Right lung (tissue), 10 donors: ENCODE measurements around the gene PAQR4. TPM values are rescaled to one million over a fixed set of nuclear protein-coding genes. Genes with fewer than 3 reads are reported as not detected.
"Not testable (repeated sequence)": the region's sequence is repeated elsewhere in the genome, so short reads cannot be mapped to it uniquely, and the experiment has no call there.

ENCODE experiments used
- DNase-seq, 2 donors: peaks; one replicate each; pipeline ENCODE4 v3.0.0-alpha.2; 2013
- long read RNA-seq, 8 donors: transcript quantifications; one replicate each; lab custom pipeline, GENCODE V29; 2026
- polyA plus RNA-seq, 5 donors: library from polyadenylated mRNA; unstranded; fragments of 120-200 nt; gene quantifications; one replicate each; pipeline versions ENCODE4 v1.2.1 to v1.2.3, GENCODE V29; 2013; ENCODE audit warnings: inconsistent platforms in 1 of 5, low replicate concordance in 1 of 5; ENCODE audit not compliant: insufficient read length in 5 of 5, insufficient read depth in 1 of 5

The PAQR4 gene
- polyA plus RNA-seq, result 10 to 100 TPM; 12.0 to 18.5 (median 13.2) TPM
- long read RNA-seq, donor 1, transcript PAQR4-204 (2 exons, 869 nt), result minor isoform, 5 of 17 reads
- long read RNA-seq, donor 1, transcript PAQR4-202 (3 exons, 2,793 nt), result major isoform, 11 of 17 reads
- long read RNA-seq, donor 1, partial matches to known transcripts, result 0 of 17 reads
- long read RNA-seq, donor 1, other reads (novel, unspliced or antisense), result 0 of 17 reads
- long read RNA-seq, donor 2, partial matches to known transcripts, result 0 of 3 reads
- long read RNA-seq, donor 2, other reads (novel, unspliced or antisense), result 0 of 3 reads
- long read RNA-seq, donor 3, partial matches to known transcripts, result 0 of 4 reads
- long read RNA-seq, donor 3, other reads (novel, unspliced or antisense), result 0 of 4 reads
- long read RNA-seq, donor 4, partial matches to known transcripts, result 0 of 6 reads
- long read RNA-seq, donor 4, other reads (novel, unspliced or antisense), result 0 of 6 reads
- long read RNA-seq, donor 5, transcript PAQR4-202 (3 exons, 2,793 nt), result major isoform, 6 of 8 reads
- long read RNA-seq, donor 5, partial matches to known transcripts, result 0 of 8 reads
- long read RNA-seq, donor 5, other reads (novel, unspliced or antisense), result 0 of 8 reads
- long read RNA-seq, donor 6, partial matches to known transcripts, result 0 of 5 reads
- long read RNA-seq, donor 6, other reads (novel, unspliced or antisense), result 0 of 5 reads
- long read RNA-seq, donor 7, partial matches to known transcripts, result 0 of 5 reads
- long read RNA-seq, donor 7, other reads (novel, unspliced or antisense), result 0 of 5 reads
- long read RNA-seq, donor 8, partial matches to known transcripts, result 0 of 2 reads
- long read RNA-seq, donor 8, other reads (novel, unspliced or antisense), result 0 of 2 reads

DNA sequence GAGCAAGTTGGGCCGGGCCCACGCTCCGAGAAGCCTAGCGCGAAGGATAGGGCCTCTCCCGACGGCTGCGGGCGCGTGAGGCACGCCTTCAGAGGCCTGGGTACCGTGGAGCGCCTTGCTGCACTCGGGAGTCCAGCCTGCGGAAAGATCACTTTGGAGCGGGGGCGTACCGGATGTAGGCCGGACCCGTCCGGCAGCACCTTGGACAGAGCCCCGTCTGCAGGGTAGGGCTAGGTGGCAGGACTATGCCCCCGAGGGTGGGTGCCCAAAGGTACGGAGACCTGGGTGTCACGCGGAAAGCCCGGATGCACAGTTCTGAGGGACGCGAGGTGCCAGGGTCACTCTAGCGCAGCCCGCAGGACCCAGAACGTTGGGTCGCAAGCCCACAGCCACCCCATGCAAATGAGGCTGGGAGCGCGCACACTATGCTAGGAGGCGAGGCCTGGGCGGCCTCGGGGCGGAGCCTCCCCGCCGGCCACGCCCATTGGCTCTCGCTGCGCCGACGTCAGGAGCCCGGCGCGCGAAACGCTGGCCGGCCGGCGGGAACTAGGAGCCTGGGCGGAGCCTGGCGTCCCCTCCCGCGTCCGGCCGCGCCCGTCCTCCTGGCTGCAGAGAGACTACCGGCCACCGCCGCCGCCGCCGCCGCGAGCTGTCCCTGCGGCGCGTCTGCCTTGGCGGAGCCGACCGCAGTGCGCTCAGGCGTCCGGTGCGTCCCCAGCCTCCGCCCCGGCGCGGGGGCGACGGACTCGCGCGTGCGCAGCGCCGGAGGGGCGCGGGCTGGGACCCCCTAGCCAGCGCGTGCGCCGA is at the start of gene PAQR4:
PAQR4 (plus strand) TSS at position 611 of the 807 bp plus-strand sequence. CDS start 327 bp downstream, outside the sequence.
- peak; percentile 89 to 90 for DNase-seq

DNA sequence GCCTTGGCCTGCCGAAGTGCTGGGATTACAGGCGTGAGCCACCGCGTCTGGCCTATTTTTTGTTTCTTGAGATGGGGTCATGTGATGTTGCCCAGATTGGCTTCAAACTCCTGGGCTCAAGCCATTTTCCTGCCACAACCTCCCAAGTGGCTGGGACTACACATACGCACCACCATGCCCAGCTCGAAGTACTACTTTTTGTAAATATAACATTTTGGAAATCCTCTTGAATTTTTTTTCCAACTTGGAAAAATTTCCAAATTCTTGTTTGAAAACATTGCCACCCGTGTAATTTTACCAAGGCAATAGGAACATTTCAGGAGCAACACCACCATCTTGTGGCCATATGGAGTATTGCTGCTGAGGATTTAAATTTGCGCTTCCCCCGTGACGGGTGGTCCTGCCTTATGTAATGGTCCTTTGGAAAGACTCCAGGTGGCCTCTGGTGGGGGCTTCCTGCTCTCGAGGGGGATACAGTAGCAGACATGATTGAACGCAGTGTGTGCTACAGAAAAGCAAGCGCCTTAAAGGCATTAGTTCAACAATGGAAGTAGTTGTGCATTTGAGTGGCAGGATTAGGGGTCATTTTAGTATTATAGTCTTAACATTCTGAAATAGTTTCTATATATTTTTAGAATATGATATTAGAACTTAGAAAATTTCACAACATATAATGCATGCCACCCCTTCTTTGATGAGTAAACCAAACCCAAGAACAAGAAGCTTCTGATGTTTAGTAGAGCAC is 49.5 kb upstream of the PAQR4 start:
- DNase-seq, result peak; percentile 67 to 78

DNA sequence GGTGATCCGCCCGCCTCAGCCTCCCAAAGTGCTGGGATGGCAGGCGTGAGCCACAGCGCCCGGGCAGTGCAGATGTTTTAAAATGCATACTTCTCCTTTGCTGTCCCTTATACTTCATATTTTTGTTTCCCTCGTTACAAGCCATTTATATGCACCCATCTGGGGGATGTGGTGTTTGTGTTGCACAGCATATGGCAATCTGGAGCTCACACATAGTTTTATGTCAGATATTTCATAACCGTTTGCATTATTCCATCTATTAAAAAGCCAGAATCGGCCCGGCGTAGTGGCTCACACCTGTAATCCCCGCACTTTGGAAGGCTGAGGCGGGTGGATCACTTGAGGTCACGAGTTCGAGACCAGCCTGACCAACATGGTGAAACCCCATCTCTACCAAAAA is 45.7 kb upstream of the PAQR4 start:
- peak in 1 of 2 donors; percentile 41 for DNase-seq

DNA sequence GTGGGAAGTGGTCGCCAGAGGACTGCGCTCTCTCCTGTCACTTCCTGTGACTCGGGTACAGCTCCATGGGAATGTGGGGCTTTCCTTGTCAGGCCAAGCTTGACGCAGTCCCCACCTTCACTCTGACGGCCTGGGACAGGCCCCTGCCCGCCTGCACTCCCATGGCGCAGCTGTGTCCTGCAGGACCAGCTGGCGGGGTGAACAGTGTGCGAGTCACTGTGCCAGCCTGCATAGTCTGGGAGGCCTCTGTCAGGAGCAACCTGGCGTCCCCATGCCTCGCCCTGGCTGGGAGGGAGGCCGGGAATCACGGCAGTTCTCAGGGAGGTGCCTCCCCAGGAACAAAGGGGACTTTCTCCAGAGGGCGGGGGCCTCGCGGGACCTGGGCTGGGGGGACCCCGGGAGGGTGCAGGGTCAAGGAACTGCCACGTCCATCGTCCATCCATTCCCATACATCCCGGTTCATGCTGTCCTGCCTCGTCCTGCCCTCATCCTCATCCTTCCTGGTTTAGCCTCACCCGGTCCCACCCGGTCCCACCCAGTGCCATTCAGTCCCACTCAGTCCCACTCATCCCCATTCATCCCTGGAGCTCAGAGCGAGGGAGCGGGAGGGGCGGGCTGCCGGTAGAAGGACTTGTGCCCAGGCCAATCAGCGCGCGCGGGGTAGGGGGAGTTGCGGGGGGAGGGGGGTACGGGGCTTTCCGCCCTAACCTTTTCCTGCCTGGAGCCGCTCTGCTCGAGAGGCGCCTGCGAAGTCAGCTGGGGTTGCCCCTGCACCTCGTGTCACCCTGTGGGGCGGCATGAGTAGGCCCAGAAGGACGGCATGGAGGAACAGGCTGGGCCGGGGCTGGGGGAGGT is 44.0 kb upstream of the PAQR4 start:
- no peak for DNase-seq

DNA sequence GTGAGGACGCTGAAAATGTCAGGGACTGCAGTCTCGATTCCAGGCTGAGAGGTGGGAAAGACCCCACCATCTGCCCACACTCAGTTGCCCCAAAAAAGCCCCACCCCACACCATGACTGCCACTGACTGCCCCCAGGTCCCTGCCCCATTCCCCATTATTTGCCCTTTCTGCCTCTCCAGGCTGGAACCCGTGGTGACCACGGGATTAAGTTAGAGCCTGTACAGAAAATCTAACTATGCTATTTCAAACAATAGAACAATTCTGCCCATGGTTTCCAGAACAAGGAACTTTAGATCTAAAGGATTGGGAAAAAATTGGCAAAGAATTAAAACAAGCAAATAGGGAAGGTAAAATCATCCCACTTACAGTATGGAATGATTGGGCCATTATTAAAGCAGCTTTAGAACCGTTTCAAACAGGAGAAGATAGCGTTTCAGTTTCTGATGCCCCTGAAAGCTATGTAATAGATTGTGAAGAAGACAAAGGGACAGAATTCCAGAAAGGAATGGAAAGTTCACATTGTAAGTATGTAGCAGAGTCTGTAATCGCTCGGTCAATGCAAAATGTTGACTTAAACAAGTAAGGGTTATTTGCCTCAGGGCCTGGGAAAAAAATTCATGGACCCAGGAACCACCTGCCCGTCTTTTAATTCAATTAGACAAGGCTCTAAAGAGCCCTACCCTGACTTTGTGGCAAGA is 43.0 kb upstream of the PAQR4 start:
- DNase-seq, result no peak

DNA sequence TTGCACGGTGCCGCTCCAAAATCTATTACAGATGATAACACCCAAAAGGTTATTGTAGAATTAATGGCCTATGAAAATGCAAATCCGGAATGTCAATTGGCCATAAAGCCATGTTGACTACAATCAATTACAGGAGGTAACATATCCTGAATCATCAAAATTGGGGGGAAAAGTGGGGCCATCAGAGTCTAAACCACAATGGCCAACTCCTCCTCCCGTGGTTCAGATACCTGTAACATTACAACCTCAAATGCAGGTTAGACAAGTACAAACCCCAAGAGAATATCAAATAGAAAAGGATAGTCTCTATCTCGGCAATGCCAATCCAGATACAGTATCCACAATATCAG is 42.5 kb upstream of the PAQR4 start:
- DNase-seq, result no peak

DNA sequence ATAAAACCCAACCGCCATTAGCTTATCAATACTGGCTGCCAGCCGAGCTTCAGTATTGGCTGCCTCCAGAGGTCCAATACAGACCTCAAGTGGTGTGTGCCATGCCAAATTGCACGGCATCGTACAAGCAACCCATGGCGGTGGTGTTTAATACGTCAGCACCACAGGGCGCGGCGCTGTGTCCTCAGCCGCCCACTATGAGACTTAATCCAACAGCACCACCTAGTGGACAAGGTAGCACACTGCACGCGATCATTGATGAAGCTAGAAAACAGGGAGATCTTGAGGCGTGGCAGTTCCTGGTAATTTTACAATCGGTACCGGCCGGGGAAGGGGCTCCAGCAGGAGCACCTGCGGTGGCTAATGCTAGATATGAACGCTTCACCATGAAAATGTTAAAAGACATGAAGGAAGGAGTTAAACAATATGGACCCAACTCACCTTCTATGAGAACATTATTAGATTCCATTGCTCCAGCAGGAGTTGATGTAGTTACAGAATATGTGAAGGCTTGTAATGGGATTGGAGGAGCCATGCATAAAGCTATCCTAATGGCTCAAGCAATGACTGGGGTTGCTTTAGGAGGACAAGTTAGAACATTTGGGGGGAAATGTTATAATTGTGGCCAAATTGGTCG is 42.0 kb upstream of the PAQR4 start:
- DNase-seq, result peak; percentile 72 to 76

DNA sequence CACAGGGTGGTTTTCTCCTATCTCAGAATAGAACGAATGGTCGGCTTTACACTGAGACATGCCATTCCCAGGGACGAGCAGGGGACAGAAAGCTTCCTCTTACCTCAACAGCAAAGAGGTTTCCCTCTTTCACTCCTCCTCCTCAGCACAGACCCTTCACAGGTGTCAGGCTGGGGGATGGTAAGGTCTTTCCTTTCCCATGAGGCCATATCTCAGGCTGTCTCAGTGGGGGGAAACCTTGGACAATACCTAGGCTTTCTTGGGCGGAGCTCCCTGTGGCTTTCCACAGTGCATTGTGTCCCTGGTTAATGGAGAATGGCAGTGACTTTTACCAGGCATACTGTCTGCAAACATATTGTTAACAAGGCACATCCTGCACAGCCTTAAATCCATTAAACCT is 41.0 kb upstream of the PAQR4 start:
- not testable (repeated sequence) for DNase-seq

DNA sequence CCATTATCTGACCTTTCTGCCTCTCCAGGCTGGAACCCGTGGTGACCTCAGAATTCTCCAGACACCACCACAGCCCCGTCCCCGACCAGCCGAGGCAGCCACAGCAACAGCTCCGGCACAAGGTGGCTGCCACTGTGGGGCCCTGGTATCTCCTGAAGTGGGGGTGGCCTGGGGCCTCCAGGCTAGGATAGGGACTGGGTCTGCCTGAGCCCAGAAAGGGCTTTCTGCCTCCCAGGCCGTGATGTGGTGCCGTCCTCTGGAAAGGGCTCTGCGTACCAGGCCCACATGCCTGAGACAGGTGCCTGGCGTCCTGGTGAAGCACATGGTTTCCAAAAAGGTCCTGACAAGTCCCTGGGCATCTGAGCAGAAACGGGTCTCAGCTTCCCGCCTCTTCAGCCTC is 40.4 kb upstream of the PAQR4 start:
- no peak for DNase-seq

DNA sequence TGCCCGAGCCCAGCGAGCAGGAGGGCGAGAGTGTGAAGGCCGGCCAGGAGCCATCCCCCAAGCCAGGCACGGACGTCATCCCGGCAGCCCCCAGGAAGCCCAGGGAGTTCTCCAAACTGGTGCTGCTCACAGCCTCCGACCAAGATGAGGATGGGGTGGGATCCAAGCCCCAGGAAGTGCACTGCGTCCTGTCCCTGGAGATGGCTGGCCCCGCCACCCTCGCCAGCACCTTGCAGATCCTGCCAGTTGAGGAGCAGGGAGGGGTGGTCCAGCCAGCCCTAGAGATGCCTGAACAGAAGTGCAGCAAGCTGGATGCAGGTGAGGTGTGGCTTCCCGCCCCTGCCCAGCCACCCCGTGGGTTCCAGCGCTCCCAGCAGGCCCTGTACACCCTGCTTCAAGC is 39.5 kb upstream of the PAQR4 start:
- no peak for DNase-seq

DNA sequence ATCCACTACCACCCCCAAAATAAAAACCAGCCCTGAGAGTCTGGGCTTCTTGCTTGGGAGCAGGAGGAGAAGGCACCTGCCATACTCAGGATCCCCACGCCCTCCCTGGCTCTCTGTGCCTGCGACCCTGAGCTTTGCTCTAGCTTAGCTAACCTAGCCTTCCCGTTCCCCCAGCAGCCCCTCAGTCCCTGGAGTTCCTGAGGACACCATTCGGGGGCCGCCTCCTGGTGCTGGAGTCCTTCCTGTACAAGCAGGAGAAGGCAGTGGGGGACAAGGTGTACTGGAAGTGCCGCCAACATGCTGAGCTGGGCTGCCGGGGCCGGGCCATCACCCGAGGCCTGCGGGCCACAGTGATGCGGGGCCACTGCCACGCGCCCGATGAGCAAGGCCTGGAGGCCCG is 38.9 kb upstream of the PAQR4 start:
- DNase-seq, result no peak

DNA sequence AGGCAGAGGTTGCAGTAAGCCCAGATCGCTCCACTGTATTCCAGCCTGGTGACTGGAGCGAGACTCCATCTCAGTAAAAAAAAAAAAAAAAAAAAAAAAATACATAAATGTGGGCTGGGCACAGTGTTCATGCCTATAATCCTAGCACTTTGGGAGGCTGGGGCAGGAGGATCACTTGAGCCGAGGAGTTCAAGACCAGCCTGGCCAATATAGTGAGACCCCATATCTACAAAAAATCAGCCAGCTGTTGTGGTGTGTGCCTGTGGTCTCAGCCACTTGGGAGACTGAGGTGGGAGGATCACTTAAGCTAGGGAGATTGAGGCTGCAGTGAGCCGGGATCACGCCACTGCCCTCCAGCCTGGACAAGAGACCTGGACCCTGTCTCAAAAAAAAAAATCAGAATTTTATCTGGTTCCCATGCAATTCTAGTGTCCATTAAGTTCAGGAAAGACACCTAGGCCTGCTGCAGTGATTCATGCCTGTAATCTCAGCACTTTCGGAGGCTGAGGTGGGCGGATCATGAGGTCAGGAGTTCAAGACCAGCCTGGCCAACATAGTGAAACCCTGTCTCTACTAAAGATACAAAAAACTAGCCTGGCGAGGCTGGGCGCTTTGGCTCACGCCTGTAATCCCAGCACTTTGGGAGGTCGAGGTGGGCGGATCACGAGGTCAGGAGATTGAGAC is 37.8 kb upstream of the PAQR4 start:
- not testable (repeated sequence) for DNase-seq

DNA sequence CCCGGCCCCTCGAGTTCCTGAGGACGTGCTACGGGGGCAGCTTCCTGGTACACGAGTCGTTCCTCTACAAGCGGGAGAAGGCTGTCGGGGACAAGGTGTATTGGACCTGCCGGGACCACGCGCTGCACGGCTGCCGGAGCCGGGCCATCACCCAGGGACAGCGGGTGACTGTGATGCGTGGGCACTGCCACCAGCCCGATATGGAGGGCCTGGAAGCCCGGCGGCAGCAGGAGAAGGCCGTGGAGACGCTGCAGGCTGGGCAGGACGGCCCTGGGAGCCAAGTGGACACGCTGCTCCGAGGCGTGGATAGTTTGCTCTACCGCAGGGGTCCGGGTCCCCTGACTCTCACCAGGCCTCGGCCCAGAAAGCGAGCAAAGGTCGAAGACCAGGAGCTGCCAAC is 36.0 kb upstream of the PAQR4 start:
- no peak for DNase-seq

DNA sequence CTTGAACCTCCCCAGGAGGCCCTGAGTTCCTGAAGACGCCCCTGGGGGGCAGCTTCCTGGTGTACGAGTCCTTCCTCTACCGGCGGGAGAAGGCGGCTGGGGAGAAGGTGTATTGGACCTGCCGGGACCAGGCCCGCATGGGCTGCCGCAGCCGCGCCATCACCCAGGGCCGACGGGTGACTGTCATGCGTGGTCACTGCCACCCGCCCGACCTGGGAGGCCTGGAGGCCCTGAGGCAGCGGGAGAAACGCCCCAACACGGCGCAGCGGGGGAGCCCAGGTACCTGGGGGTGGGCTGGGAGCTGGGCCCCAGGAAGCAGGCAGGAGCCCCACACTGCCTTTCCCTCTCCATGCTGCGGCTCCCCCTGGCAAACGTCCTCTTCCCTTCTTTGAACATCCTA is 35.4 kb upstream of the PAQR4 start:
- no peak for DNase-seq

DNA sequence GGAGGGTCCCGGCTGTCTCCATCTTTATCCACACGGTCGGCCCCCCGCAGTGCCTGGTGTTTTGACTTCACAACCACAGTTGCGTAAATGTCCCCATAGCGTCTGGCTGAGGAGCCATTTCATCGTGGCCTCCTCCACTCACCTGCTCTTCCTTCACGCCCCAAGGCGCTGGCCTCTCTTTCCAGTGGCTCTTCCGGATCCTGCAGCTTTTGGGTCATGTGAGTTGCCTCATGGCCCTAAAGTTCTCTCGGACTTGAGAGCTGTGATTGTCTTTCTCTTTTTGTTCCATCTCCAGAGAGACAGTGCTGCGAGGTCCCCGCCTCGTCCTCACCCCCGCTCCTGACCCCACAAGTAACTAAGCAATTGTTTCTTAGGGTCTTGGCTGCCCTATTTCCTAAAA is 34.7 kb upstream of the PAQR4 start:
- DNase-seq, result no peak

DNA sequence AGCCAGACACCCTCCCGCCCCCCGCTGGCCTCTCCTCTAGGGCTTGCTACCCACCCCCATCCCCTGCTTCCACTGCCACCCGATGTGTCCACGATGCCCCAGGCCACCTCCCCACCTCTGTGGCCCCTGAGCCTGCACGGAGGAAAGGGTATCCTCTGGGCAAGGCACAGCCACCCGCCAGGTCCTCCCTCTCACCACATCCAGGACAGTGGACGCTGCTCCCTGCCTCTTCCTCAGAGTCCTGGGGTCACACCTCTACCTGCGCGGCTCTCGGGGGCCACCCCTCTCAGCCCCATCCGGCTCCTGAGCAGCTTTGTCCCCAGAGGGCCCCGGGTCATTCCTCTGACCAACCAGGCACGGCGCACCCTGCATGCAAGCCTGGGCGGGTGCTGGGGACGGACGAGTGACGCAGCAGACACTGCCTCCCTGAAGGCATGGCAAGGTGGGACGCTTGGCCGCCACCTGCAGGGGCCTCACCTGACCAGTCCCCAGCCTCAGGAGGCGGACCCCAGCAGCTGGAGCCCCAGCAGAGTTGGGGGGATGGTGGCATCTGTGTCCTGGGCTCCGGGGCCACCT is 32.6 kb upstream of the PAQR4 start:
- DNase-seq, result no peak

DNA sequence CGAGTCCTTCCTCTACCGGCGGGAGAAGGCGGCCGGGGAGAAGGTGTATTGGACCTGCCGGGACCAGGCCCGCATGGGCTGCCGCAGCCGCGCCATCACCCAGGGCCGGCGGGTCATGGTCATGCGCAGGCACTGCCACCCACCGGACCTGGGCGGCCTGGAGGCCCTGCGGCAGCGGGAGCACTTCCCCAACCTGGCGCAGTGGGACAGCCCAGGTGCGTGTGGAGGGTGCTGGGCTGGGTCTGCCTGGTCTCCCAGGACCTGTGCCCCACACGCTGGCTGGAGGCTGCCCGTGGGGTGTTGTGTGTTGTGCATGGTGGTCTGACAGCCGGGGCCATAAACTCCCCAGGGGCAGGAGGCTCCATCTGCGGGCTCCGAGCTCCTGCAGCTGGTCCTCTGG is 32.0 kb upstream of the PAQR4 start:
- no peak for DNase-seq

DNA sequence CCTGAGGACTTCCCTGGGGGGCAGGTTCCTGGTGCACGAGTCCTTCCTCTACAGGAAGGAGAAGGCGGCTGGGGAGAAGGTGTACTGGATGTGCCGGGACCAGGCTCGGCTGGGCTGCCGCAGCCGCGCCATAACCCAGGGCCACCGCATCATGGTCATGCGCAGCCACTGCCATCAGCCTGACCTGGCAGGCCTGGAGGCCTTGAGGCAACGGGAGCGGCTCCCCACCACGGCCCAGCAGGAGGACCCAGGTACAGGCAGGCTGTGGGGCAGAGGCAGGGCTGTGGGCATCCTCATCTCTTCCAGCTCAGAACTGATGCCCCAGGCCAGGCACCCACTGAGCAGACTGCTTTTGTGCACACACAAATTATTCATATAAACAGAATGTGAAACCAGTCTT is 30.9 kb upstream of the PAQR4 start:
- no peak for DNase-seq
